T-helper 9 cell (primary cell): ENCODE results near the gene VIL1.

ENCODE experiments used
- DNase-seq: peaks from one replicate; pipeline ENCODE4 v3.0.0-alpha.2; 2020

VIL1 gene

GRCh38 chr2:218406209-218406948 lies 12.5 kb upstream of the VIL1 start:
- peak; percentile 87 for DNase-seq

DNA sequence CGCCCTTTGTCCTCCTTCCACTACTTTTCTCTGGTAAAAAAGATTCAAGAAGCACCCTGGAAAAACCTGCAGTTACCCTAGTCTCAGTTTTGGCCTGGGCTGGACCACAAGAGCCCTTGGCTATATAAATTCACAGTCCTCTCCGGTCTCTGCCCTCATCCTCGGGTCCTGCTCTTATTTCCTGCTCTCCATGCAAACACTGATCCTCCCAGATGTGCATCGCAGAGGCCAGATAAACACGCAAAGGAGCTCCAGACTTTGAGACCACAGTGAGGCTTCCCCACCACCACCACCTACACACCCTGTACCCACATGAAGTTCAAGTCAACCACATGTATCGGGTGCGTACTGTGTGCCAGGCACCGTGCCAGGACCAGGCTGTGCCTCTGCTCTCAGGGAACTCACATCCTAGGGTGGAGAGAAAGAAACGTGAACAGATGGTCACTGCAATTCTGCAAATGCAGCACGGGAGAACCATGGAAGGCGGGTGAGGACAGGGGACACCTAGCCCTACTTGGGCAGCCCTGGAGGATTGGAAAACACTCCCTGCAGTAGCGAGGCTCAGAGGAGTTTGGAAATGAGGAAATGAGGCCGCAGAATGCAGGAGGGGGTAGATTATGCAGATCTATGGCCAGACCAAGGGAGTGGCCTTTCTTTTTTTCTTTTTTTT lies 11.8 kb upstream of the VIL1 start:
- DNase-seq, result peak; percentile 48

GRCh38 chr2:218407717-218408116 lies 11.2 kb upstream of the VIL1 start:
- DNase-seq, result no peak

DNA sequence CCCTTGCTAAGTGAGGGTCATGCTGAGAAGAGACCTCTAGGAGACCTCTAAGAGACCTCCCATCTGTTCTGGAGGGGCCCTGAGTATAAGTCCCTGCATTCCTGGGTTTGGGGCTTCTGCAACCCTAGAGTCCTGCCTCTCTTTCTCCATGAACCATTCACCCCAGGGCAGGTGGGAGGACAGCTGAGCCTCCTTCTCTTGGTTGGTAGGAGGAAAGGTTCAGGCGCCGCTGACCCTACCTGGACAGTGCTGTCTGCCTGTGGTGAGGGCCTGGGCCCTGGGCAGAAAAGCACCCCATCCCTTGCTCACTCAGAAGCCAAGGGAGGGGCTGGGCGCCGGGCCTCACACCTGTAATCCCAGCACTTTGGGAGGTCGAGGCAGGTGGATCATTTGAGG lies 604 bp upstream of the VIL1 start:
- DNase-seq, result no peak

DNA sequence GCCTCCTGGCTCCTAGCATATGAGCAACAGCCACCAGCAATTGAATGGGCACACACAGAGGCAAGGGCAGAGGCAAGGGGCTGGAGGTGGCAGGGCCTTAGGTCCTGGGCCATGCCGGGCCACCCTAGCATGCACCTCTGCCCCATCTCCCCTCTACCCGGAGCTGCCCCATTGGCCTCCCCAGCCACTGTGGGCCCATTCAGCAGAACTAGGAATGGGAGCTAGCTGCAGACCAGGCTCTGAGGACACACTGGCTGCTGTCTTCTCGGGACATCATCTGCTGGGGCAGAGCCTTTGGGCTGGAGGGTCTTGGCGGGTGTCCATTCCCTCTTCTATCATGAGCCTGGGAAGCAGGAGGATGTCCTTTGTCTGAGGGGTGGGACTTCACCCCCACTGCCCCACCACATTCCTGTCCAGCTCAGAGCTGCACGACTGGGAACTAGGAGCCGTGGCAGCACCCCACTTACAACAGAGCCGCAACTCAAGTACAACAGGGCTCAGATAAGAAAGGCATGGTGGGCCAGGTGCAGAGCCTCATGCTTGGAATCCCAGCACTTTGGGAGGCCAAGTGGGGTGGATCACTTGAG lies 800 bp downstream of the VIL1 start:
- DNase-seq, result no peak

- no peak for DNase-seq
These were observed 2.1 kb downstream of the VIL1 start for GRCh38 chr2:218421027-218421426.

DNA sequence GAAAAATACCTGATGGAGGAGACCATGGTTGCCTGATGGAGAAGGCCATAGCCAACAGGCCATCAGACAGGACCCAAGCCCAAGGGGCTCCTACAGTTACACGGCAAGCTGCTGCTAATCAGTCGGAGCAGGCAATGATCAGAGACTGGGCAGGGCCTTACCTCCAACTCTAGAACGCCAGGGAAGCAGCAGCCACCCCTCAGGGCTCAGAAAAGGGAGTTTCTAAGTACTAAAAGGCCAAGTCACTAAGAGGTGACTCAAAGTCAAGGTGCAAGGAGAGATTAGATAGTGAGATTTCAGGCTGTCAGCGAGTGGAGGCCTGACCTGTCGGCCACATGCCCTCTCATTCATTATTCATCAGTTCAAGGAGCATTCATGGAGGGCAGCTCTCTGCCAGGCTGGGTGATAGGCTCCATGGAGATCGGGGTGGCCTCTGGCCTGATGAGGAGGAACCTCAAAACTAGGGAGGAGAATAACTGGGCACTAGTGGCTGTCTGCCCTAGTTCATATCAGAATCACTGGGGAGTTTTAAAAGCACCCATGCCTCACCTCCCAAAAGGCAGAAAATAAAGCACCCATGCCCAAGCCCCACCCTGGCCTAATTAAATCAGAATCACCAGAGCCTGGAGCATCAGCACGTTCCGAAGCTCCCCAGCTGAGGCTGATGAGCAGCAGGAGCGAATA lies 3.6 kb downstream of the VIL1 start:
- no peak for DNase-seq

GRCh38 chr2:218423584-218423983 lies 4.7 kb downstream of the VIL1 start:
- DNase-seq, result no peak

DNA sequence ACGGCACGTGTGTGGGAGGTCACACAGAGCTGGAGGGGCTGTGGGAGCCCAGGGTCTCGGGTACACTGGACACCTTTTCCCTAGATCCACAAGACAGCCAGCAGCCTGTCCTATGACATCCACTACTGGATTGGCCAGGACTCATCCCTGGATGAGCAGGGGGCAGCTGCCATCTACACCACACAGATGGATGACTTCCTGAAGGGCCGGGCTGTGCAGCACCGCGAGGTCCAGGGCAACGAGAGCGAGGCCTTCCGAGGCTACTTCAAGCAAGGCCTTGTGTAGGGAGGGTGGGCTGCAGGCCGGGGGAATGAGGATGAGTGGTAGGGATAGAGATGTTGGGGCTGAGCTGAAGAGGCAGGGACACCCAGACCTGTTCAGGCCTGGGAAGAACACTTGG lies 6.6 kb downstream of the VIL1 start:
- no peak for DNase-seq

DNA sequence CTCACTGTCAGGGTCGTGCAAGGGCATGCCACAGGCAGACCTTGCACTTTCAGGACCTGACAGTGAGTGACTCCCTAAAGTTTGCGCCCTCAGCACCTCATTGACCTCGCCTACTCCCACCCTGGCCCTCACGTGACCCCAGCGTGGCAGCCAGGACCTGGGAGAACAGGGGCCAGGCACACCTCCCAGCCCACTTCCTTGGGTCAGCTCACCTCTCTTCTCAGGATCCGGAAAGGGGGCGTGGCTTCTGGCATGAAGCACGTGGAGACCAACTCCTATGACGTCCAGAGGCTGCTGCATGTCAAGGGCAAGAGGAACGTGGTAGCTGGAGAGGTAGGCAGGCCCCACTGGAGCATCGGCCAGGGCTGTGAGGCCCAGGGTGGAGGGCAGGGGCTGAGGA lies 8.8 kb downstream of the VIL1 start:
- no peak for DNase-seq

GRCh38 chr2:218428846-218429558 lies 10.1 kb downstream of the VIL1 start:
- DNase-seq, result no peak

- DNase-seq, result no peak
These were observed 11.2 kb downstream of the VIL1 start for GRCh38 chr2:218429911-218430692.

DNA sequence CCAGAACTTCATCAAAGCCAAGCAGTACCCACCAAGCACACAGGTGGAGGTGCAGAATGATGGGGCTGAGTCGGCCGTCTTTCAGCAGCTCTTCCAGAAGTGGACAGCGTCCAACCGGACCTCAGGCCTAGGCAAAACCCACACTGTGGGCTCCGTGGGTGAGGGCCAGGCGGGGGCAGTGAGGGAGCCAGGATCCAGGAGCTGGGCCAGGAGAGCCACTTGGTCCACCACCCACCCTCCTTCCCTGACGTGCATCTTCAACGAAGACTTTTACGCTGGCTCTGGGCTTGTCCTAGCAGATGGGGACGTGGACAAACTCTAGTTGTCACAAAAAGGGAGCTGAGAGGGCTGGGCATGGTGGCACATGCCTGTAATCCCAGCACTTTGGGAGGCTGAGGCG lies 11.8 kb downstream of the VIL1 start:
- no peak for DNase-seq

DNA sequence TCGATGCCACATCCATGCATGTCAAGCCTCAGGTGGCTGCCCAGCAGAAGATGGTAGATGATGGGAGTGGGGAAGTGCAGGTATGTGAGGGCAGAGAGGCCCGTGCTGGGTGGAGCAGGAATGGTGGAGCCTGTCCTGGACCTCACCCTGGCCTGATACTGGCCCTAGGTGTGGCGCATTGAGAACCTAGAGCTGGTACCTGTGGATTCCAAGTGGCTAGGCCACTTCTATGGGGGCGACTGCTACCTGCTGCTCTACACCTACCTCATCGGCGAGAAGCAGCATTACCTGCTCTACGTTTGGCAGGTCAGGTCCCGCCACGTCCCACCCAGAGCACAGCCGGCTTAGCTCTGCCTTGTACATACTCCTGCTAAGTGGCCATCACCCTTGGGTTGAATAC lies 13.0 kb downstream of the VIL1 start:
- DNase-seq, result no peak

GRCh38 chr2:218432676-218433365 lies 13.9 kb downstream of the VIL1 start:
- no peak for DNase-seq

DNA sequence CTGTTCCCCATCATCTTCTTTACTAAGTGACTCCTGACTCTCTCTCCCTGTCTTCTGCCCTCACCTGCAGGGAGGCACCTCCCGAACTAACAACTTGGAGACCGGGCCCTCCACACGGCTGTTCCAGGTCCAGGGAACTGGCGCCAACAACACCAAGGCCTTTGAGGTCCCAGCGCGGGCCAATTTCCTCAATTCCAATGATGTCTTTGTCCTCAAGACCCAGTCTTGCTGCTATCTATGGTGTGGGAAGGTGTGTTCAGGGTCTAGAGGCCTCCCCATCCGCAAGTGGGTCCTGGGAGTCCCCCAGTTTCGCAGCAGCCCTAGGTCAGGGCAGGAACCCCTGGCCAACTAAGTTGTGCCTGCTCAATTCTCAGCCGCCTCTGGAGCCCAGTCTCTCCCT lies 15.5 kb downstream of the VIL1 start:
- DNase-seq, result no peak

GRCh38 chr2:218435003-218435982 lies 16.4 kb downstream of the VIL1 start:
- no peak for DNase-seq

DNA sequence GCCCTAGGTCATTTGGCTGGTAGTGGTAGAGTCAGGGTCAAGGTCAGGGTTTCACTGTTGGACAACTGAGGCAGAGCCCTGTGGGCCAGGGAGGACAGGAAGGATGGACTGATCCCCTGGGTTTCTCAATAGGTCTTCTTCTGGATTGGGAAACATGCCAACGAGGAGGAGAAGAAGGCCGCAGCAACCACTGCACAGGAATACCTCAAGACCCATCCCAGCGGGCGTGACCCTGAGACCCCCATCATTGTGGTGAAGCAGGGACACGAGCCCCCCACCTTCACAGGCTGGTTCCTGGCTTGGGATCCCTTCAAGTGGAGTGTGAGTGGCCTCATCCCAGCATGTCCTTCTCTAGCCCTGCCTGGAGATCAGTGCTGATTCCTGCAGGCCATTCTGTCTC lies 18.1 kb downstream of the VIL1 start:
- DNase-seq, result no peak

GRCh38 chr2:218437969-218438368 lies 19.0 kb downstream of the VIL1 start:
- DNase-seq, result no peak

GRCh38 chr2:218438596-218438995 lies 19.7 kb downstream of the VIL1 start:
- DNase-seq, result no peak
